ENCODE measurements around the gene PHKB.

- TF ChIP-seq, protein P1, sequence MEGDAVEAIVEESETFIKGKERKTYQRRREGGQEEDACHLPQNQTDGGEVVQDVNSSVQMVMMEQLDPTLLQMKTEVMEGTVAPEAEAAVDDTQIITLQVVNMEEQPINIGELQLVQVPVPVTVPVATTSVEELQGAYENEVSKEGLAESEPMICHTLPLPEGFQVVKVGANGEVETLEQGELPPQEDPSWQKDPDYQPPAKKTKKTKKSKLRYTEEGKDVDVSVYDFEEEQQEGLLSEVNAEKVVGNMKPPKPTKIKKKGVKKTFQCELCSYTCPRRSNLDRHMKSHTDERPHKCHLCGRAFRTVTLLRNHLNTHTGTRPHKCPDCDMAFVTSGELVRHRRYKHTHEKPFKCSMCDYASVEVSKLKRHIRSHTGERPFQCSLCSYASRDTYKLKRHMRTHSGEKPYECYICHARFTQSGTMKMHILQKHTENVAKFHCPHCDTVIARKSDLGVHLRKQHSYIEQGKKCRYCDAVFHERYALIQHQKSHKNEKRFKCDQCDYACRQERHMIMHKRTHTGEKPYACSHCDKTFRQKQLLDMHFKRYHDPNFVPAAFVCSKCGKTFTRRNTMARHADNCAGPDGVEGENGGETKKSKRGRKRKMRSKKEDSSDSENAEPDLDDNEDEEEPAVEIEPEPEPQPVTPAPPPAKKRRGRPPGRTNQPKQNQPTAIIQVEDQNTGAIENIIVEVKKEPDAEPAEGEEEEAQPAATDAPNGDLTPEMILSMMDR (conservative IDR thresholded peaks at IDR 0.05) = no peak
- TF ChIP-seq EZH2 (IDR thresholded peaks at IDR 0.05; ENCODE audit: low read depth) = no peak
These were observed 151.6 kb downstream of the PHKB start for GRCh38 chr16:47612711-47613110.

Data from PC-9 (cell line).